H1 (cell line): ENCODE data around the gene SERPINB2. TPM values are rescaled to one million over a fixed set of nuclear protein-coding genes. Genes with fewer than 3 reads are reported as not detected.

Experiments used
- CTCF ChIA-PET: fragments of 300-600 bp; sonication (Branson Sonifier 250); formaldehyde crosslinking; loops from one replicate; lab custom pipeline; 2021; ENCODE audit not compliant: partially characterized antibody; lab: Charles Lee
- POLR2A ChIA-PET: fragments of 300-600 bp; sonication (Branson Sonifier 250); formaldehyde crosslinking; loops from one replicate; lab custom pipeline; 2021; ENCODE audit warnings: inconsistent platforms; ENCODE audit not compliant: partially characterized antibody; lab: Charles Lee
- DNase-seq, 2 experiments: peaks; one replicate each; pipeline versions ENCODE4 v3.0.0 to v3.0.0-alpha.2; 2010 to 2022; ENCODE audit warnings: low spot score in 2 of 2, low read depth in 1 of 2, mixed read lengths in 1 of 2
- FAIRE-seq: peaks from 2 replicates; lab custom pipeline; 2011; peaks lifted over from hg19 to GRCh38; lab: Jason Lieb, UNC
- H2AFZ ChIP-seq: 2 replicates; pipeline ENCODE4 v1.8.1; 2012; ENCODE audit warnings: low read length, inconsistent platforms
- H2AK5ac ChIP-seq: 2 replicates; pipeline ENCODE4 v1.6.1; 2013; ENCODE audit warnings: low read depth, low read length
- H2BK120ac ChIP-seq: replicated peaks from 2 replicates; pipeline ENCODE3; 2013; ENCODE audit warnings: low read depth, low read length, inconsistent platforms
- H2BK12ac ChIP-seq: 2 replicates; pipeline ENCODE4 v1.6.1; 2013; ENCODE audit warnings: low read depth, low read length
- H2BK15ac ChIP-seq: 2 replicates; pipeline ENCODE4 v1.6.1; 2013; ENCODE audit warnings: low read length
- H2BK20ac ChIP-seq: 2 replicates; pipeline ENCODE4 v1.6.1; 2013; ENCODE audit warnings: low read length
- H2BK5ac ChIP-seq: 2 replicates; pipeline ENCODE4 v1.6.1; 2013; ENCODE audit warnings: low read depth, low read length
- H3K14ac ChIP-seq: 2 replicates; pipeline ENCODE4 v1.6.1; 2013; ENCODE audit warnings: inconsistent platforms; ENCODE audit not compliant: insufficient read length
- H3K18ac ChIP-seq: 2 replicates; pipeline ENCODE4 v1.6.1; 2013; ENCODE audit warnings: low read length; ENCODE audit errors: extremely low read depth
- H3K23ac ChIP-seq: 2 replicates; pipeline ENCODE4 v1.6.1; 2013; ENCODE audit warnings: inconsistent platforms; ENCODE audit not compliant: insufficient read length
- H3K23me2 ChIP-seq: 2 replicates; pipeline ENCODE4 v1.6.1; 2013; ENCODE audit warnings: low read depth, low read length
- H3K27ac ChIP-seq: 2 replicates; pipeline ENCODE4 v1.6.1; 2011; ENCODE audit warnings: low read depth, low read length, inconsistent platforms
- H3K27me3 ChIP-seq, 4 experiments: replicated peaks in 1 of 4; 1 replicate in 1 of 4; 2 replicates in 3 of 4; pipeline versions ENCODE4 v1.6.1 to v1.8.1; 2011 to 2013; ENCODE audit warnings: low read length in 3 of 4, mild to moderate bottlenecking in 3 of 4, inconsistent platforms in 2 of 4, mixed read lengths in 2 of 4, moderate library complexity in 1 of 4; ENCODE audit not compliant: control insufficient read depth in 3 of 4, insufficient read depth in 3 of 4; ENCODE audit errors: extremely low read depth in 1 of 4
- H3K36me3 ChIP-seq, 4 experiments: 2 replicates each; pipeline versions ENCODE4 v1.6.1 to v1.8.1; 2011 to 2013; ENCODE audit warnings: mild to moderate bottlenecking in 4 of 4, low read length in 3 of 4, moderate library complexity in 2 of 4, control low read depth in 1 of 4, inconsistent platforms in 1 of 4; ENCODE audit not compliant: insufficient read depth in 4 of 4, control insufficient read depth in 2 of 4
- H3K4ac ChIP-seq: replicated peaks from 2 replicates; pipeline ENCODE3; 2013; ENCODE audit warnings: low read length, low read depth, mixed read lengths, inconsistent platforms; ENCODE audit not compliant: insufficient read length
- H3K4me1 ChIP-seq, 4 experiments: replicated peaks in 1 of 4; 1 replicate in 1 of 4; 2 replicates in 3 of 4; pipeline versions ENCODE4 v1.6.1 to v1.8.1; 2011 to 2013; ENCODE audit warnings: low read length in 3 of 4, inconsistent platforms in 2 of 4, mixed read lengths in 1 of 4; ENCODE audit not compliant: insufficient read depth in 4 of 4, control insufficient read depth in 3 of 4
- H3K4me2 ChIP-seq, 2 experiments: 2 replicates each; pipeline versions ENCODE4 v1.6.1 to v1.8.1; 2011 to 2013; ENCODE audit warnings: low read depth in 2 of 2, low read length in 2 of 2, control low read depth in 1 of 2, inconsistent platforms in 1 of 2, mild to moderate bottlenecking in 1 of 2; ENCODE audit not compliant: insufficient read depth in 1 of 2
- H3K4me3 ChIP-seq, 4 experiments: fragments of 200-600, 300-600 bp in 1 of 4; sonication (generic), shearing (Covaris generic), sonication (Bioruptor Twin) in 1 of 4; 2 replicates each; pipeline versions ENCODE4 v1.5.1 to v1.8.1; 2011 to 2016; ENCODE audit warnings: low read length in 4 of 4, low read depth in 3 of 4, control low read depth in 2 of 4, inconsistent platforms in 2 of 4, mild to moderate bottlenecking in 2 of 4, mixed read lengths in 1 of 4, moderate library complexity in 1 of 4; ENCODE audit not compliant: insufficient read depth in 2 of 4; ENCODE audit errors: extremely low read depth in 1 of 4
- H3K56ac ChIP-seq: replicated peaks from 2 replicates; pipeline ENCODE3; 2013; ENCODE audit warnings: low read depth, mild to moderate bottlenecking, mixed read lengths, low read length, inconsistent platforms; ENCODE audit not compliant: insufficient read length
- H3K79me1 ChIP-seq: 2 replicates; pipeline ENCODE4 v1.6.1; 2013; ENCODE audit warnings: low read depth, low read length, control low read depth
- H3K79me2 ChIP-seq, 2 experiments: 2 replicates each; pipeline versions ENCODE4 v1.6.1 to v1.8.1; 2012 to 2013; ENCODE audit warnings: low read length in 2 of 2, mild to moderate bottlenecking in 2 of 2, inconsistent platforms in 1 of 2; ENCODE audit not compliant: insufficient read depth in 2 of 2, control insufficient read depth in 1 of 2
- H3K9ac ChIP-seq, 4 experiments: replicated peaks in 1 of 4; 1 replicate in 1 of 4; 2 replicates in 3 of 4; pipeline versions ENCODE4 v1.6.1 to v1.8.1; 2011 to 2013; ENCODE audit warnings: low read depth in 3 of 4, low read length in 3 of 4, control low read depth in 2 of 4, mild to moderate bottlenecking in 2 of 4, moderate library complexity in 2 of 4, inconsistent platforms in 1 of 4; ENCODE audit errors: extremely low read depth in 1 of 4
- H3K9me3 ChIP-seq, 2 experiments: 2 replicates each; pipeline versions ENCODE4 v1.6.1 to v1.8.1; 2012 to 2013; ENCODE audit warnings: mild to moderate bottlenecking in 2 of 2, moderate library complexity in 2 of 2, control low read depth in 1 of 2, inconsistent platforms in 1 of 2, low read depth in 1 of 2, low read length in 1 of 2, mixed read lengths in 1 of 2; ENCODE audit not compliant: insufficient read depth in 2 of 2
- H4K20me1 ChIP-seq, 2 experiments: replicated peaks in 1 of 2; 2 replicates each; pipeline versions ENCODE3 to v1.8.1; 2011 to 2013; ENCODE audit warnings: inconsistent platforms in 2 of 2, low read length in 2 of 2, mild to moderate bottlenecking in 1 of 2; ENCODE audit not compliant: insufficient read depth in 2 of 2, control insufficient read depth in 1 of 2
- H4K5ac ChIP-seq: 2 replicates; pipeline ENCODE4 v1.6.1; 2013; ENCODE audit warnings: low read length, low read depth, mixed read lengths, inconsistent platforms; ENCODE audit not compliant: insufficient read length
- H4K8ac ChIP-seq: 2 replicates; pipeline ENCODE4 v1.8.0; 2013; ENCODE audit warnings: mild to moderate bottlenecking, moderate library complexity, low read length, inconsistent platforms; ENCODE audit not compliant: insufficient read depth; ENCODE audit errors: extremely low read depth
- H4K91ac ChIP-seq: replicated peaks from 2 replicates; pipeline ENCODE3; 2013; ENCODE audit warnings: low read length, mixed read lengths, inconsistent platforms; ENCODE audit not compliant: insufficient read length
- EP300 ChIP-seq, 2 experiments: IDR thresholded peaks; 1 replicate in 1 of 2; 2 replicates in 1 of 2; pipeline ENCODE4 v1.6.1; 2011 to 2012; ENCODE audit warnings: low read depth in 2 of 2, low read length in 2 of 2, mild to moderate bottlenecking in 2 of 2, borderline replicate concordance in 1 of 2, inconsistent platforms in 1 of 2, moderate library complexity in 1 of 2
- FOSL1 ChIP-seq: IDR thresholded peaks from 2 replicates; pipeline ENCODE4 v1.6.1; 2011; ENCODE audit warnings: mild to moderate bottlenecking, low read depth, low read length, moderate library complexity; ENCODE audit not compliant: insufficient read depth
- JUND ChIP-seq: IDR thresholded peaks from 2 replicates; pipeline ENCODE4 v1.6.1; 2011; ENCODE audit warnings: mild to moderate bottlenecking, improper control_type of control experiment, low read length
- RBBP5 ChIP-seq: IDR thresholded peaks from 2 replicates; pipeline ENCODE4 v1.7.1; 2012; ENCODE audit warnings: low read depth, mild to moderate bottlenecking, inconsistent platforms, low read length, moderate library complexity, borderline replicate concordance
- SIRT6 ChIP-seq: IDR thresholded peaks from one replicate; pipeline ENCODE4 v1.7.1; 2012; ENCODE audit warnings: low read length, inconsistent platforms
- SRF ChIP-seq: IDR thresholded peaks from 2 replicates; pipeline ENCODE4 v1.6.1; 2011; ENCODE audit warnings: mild to moderate bottlenecking, low read depth, low read length, moderate library complexity
- TBP ChIP-seq: IDR thresholded peaks from 2 replicates; pipeline ENCODE4 v1.6.1; 2011; ENCODE audit warnings: low read depth, low read length, improper control_type of control experiment
- USF2 ChIP-seq: IDR thresholded peaks from 2 replicates; pipeline ENCODE4 v1.6.1; 2011; ENCODE audit warnings: low read length, improper control_type of control experiment
- WGBS, 2 experiments: shearing (Covaris generic) in 1 of 2; methylation state at CpG; one replicate each; pipeline versions ENCODE4 v1.1.6 to v1.1.7; 2013 to 2015; ENCODE audit warnings: low lambda C conversion rate in 2 of 2, mixed read lengths in 2 of 2, inconsistent platforms in 1 of 2, low coverage in 1 of 2, missing lambda C conversion rate in 1 of 2; ENCODE audit not compliant: insufficient replicate concordance in 2 of 2, insufficient coverage in 1 of 2, insufficient read length in 1 of 2; ENCODE audit errors: extremely low coverage in 1 of 2, missing lambda C conversion rate in 1 of 2; 5-methylcytosine and 5-hydroxymethylcytosine counted together
- polyA plus RNA-seq, 7 experiments: library from polyadenylated mRNA; depleted of rRNA in 3 of 7; stranded (reverse) in 5 of 7; unstranded in 2 of 7; fragments of >200 nt in 5 of 7; fragments of 200-250 nt in 2 of 7; gene quantifications; 1 replicate in 5 of 7; 2 replicates in 1 of 7; 4 replicates in 1 of 7; pipeline versions ENCODE4 v1.2.1 to v1.2.3, GENCODE V29; 2011 to 2013; ENCODE audit warnings: missing spikeins in 2 of 7, mixed read lengths in 2 of 7
- total RNA-seq: library from RNA; stranded (reverse); fragmentation: NEBNext Ultra II Directional; extraction: Animal tissue kit (Norgen Biotek cat#: 25700); gene quantifications from 2 replicates; pipeline ENCODE4 v1.2.1, GENCODE V29; 2021

SERPINB2 gene
- total and polyA plus RNA-seq, 2 of the 8 experiments (the other 6 are each of a cell fraction or from before 2014, with no cell fraction given): not detected

- no peak overlapping the region for H2AK5ac ChIP-seq
- no peak overlapping the region for H4K5ac ChIP-seq
- H3K4me3 ChIP-seq: no peak overlapping the region
- H3K18ac ChIP-seq: no peak overlapping the region
- H3K23me2 ChIP-seq: peaks cover 3% of the 10 kb centered on the region; the same call in 1 of the 2 replicates
- POLR2A ChIA-PET: interaction anchor here (0.8 kb wide), 1 partner anchor 19 kb away, joined by 3 read pairs; no protein-coding TSS in a partner anchor
- no peaks in the 10 kb centered on the region for H3K27me3 ChIP-seq
- H2BK5ac ChIP-seq: no peak overlapping the region
- no peak for FAIRE-seq
- no peak overlapping the region for H2BK15ac ChIP-seq
- H4K91ac ChIP-seq: no peak overlapping the region
- H3K4me1 ChIP-seq: no peaks in the 10 kb centered on the region
- CTCF ChIA-PET: interaction anchor here (1.1 kb wide), 1 partner anchor 15 kb away, joined by 3 read pairs; no protein-coding TSS in a partner anchor
- no peaks in the 10 kb centered on the region for H3K79me2 ChIP-seq
- no peak overlapping the region for H3K4ac ChIP-seq
- no peak overlapping the region for H3K23ac ChIP-seq
- no peak overlapping the region for H4K8ac ChIP-seq
- H3K4me2 ChIP-seq: no peak overlapping the region
- H3K36me3 ChIP-seq: no peaks in the 10 kb centered on the region
- H3K56ac ChIP-seq: no peak overlapping the region
- no peak overlapping the region for H2BK120ac ChIP-seq
- H3K9ac ChIP-seq: no peak overlapping the region
- H2BK12ac ChIP-seq: no peak overlapping the region
- no peak for DNase-seq
- no peak overlapping the region for H2BK20ac ChIP-seq
- H3K27ac ChIP-seq: no peak overlapping the region
- H3K9me3 ChIP-seq: no peaks in the 10 kb centered on the region
- no peaks in the 10 kb centered on the region for H4K20me1 ChIP-seq
- no peak overlapping the region for H3K14ac ChIP-seq
- H2AFZ ChIP-seq: no peak overlapping the region
- no peaks in the 10 kb centered on the region for H3K79me1 ChIP-seq
- 91% methylated on average over 4 of the region's 4 CpGs; no CpG with 5 or more reads in 1 of the 2 experiments for WGBS, 2 experiments
- TF ChIP-seq JUND: no peak
- no peak for TF ChIP-seq RBBP5
- no peak for TF ChIP-seq TBP
- TF ChIP-seq EP300 (IDR thresholded peaks at IDR 0.05; ENCODE audit: borderline replicate concordance in 1 of 2, low read depth in 2 of 2, low read length in 2 of 2): no peak
- no peak for TF ChIP-seq SRF
- no peak for TF ChIP-seq USF2
- TF ChIP-seq SIRT6: no peak
- TF ChIP-seq FOSL1: no peak
These were observed 63.8 kb downstream of the SERPINB2 start for GRCh38 chr18:63951302-63951705.
